A549 (cell line): ENCODE data around the gene POLD4. TPM values are rescaled to one million over a fixed set of nuclear protein-coding genes. Genes with fewer than 3 reads are reported as not detected.

Source experiments
- ATAC-seq, 2 experiments: fragments of 200-7000 bp in 1 of 2; fragments of >200 bp in 1 of 2; cut with Nextera tagmentation in 1 of 2; cut with Tn5 transposase in 1 of 2; 3 replicates each; pipeline versions ENCODE4 v1.8.0 to v1.9.1; 2018 to 2020; ENCODE audit warnings: mild to moderate bottlenecking in 1 of 2, moderate library complexity in 1 of 2
- CTCF ChIA-PET: fragments of 300-600 bp; sonication (Branson Sonifier 250); formaldehyde crosslinking; extraction: SDS; loops from one replicate; lab custom pipeline; 2021; ENCODE audit warnings: antibody characterized with exemption, inconsistent platforms; lab: Yijun Ruan, JAX
- POLR2A ChIA-PET: fragments of 350-600 bp; formaldehyde crosslinking; extraction: SDS; loops from one replicate; lab custom pipeline; 2021; ENCODE audit warnings: antibody characterized with exemption, inconsistent platforms; lab: Yijun Ruan, JAX
- DNase-seq, 2 experiments: peaks; one replicate each; pipeline versions ENCODE4 v3.0.0 to v3.0.0-alpha.2; 2011 to 2016; ENCODE audit warnings: low read depth in 1 of 2, low spot score in 1 of 2
- FAIRE-seq: peaks from 2 replicates; lab custom pipeline; 2011; peaks lifted over from hg19 to GRCh38; lab: Jason Lieb, UNC
- H3K27ac ChIP-seq, 2 experiments: fragments of >200 bp; sonication (Bioruptor Twin); formaldehyde crosslinking; 3 replicates each; pipeline ENCODE4 v1.5.1; 2016 to 2017
- H3K4me1 ChIP-seq: fragments of >200 bp; sonication (Bioruptor Twin); formaldehyde crosslinking; 3 replicates; pipeline ENCODE4 v1.6.1; 2016
- H3K4me2 ChIP-seq: fragments of >200 bp; sonication (Bioruptor Twin); formaldehyde crosslinking; 3 replicates; pipeline ENCODE4 v1.6.1; 2016
- H3K4me3 ChIP-seq: fragments of >200 bp; sonication (Bioruptor Twin); formaldehyde crosslinking; 3 replicates; pipeline ENCODE4 v1.5.1; 2016
- H3K9me3 ChIP-seq: fragments of >200 bp; sonication (Bioruptor Twin); formaldehyde crosslinking; 3 replicates; pipeline ENCODE4 v1.6.1; 2016
- CHD4 ChIP-seq: fragments of 200-600 bp; sonication (generic); IDR thresholded peaks from 2 replicates; pipeline ENCODE4 v1.6.1; 2016; ENCODE audit warnings: antibody characterized with exemption, mild to moderate bottlenecking, borderline replicate concordance
- CTCF ChIP-seq: fragments of >200 bp; sonication (Bioruptor Twin); formaldehyde crosslinking; IDR thresholded peaks from 3 replicates; pipeline ENCODE4 v1.5.1; 2016
- HEYL ChIP-seq: fragments of 250-450 bp; sonication (Bioruptor Pico); IDR thresholded peaks from 2 replicates; pipeline ENCODE4 v1.8.0; 2021; ENCODE audit warnings: mild to moderate bottlenecking, moderate library complexity
- HMGXB4 ChIP-seq: fragments of 250-450 bp; sonication (Bioruptor Pico); IDR thresholded peaks from 2 replicates; pipeline ENCODE4 v1.5.0; 2021; ENCODE audit warnings: mild to moderate bottlenecking, moderate library complexity, borderline replicate concordance
- JUN ChIP-seq, 2 experiments: fragments of >200 bp; sonication (Bioruptor Twin); formaldehyde crosslinking; IDR thresholded peaks; 2 replicates in 1 of 2; 3 replicates in 1 of 2; pipeline ENCODE4 v1.6.1; 2016 to 2017
- KDM1A ChIP-seq: fragments of 200-600 bp; sonication (generic); IDR thresholded peaks from 2 replicates; pipeline ENCODE4 v1.6.1; 2016; ENCODE audit warnings: low read depth, mild to moderate bottlenecking
- KDM5A ChIP-seq: fragments of 200-600 bp; sonication (generic); IDR thresholded peaks from 2 replicates; pipeline ENCODE4 v1.6.1; 2016; ENCODE audit warnings: antibody characterized with exemption, mild to moderate bottlenecking
- MAZ ChIP-seq: fragments of 150-350 bp; IDR thresholded peaks from 2 replicates; pipeline ENCODE4 v1.6.1; 2014; ENCODE audit warnings: antibody characterized with exemption, low read depth, low read length, borderline replicate concordance
- PBX3 ChIP-seq: IDR thresholded peaks from 2 replicates; pipeline ENCODE4 v1.6.1; 2012
- PHF8 ChIP-seq: fragments of 200-600 bp; sonication (generic); IDR thresholded peaks from 2 replicates; pipeline ENCODE4 v1.6.1; 2016; ENCODE audit warnings: low read depth, mild to moderate bottlenecking, antibody characterized with exemption, moderate library complexity, borderline replicate concordance
- POLR2A ChIP-seq: IDR thresholded peaks from 2 replicates; pipeline ENCODE4 v1.6.1; 2012; ENCODE audit warnings: mild to moderate bottlenecking, low read length
- RNF2 ChIP-seq: fragments of 200-600 bp; sonication (generic); IDR thresholded peaks from 2 replicates; pipeline ENCODE4 v1.6.1; 2016; ENCODE audit warnings: low read depth, mild to moderate bottlenecking, antibody characterized with exemption, moderate library complexity, borderline replicate concordance
- SMC3 ChIP-seq: fragments of >200 bp; sonication (Bioruptor Twin); formaldehyde crosslinking; IDR thresholded peaks from 3 replicates; pipeline ENCODE4 v1.6.1; 2018; ENCODE audit warnings: inconsistent platforms
- SREBF2 ChIP-seq: fragments of 450-650 bp; IDR thresholded peaks from 2 replicates; pipeline ENCODE4 v1.6.1; 2014; ENCODE audit warnings: mild to moderate bottlenecking, moderate library complexity
- USF2 ChIP-seq: fragments of 450-650 bp; IDR thresholded peaks from 2 replicates; pipeline ENCODE4 v1.6.1; 2014; ENCODE audit warnings: antibody characterized with exemption
- ZC3H11A ChIP-seq: fragments of 450-650 bp; IDR thresholded peaks from 2 replicates; pipeline ENCODE4 v1.6.1; 2014; ENCODE audit warnings: antibody characterized with exemption, mild to moderate bottlenecking
- ZSCAN20 ChIP-seq: fragments of 250-450 bp; sonication (Bioruptor Pico); IDR thresholded peaks from 2 replicates; pipeline ENCODE4 v1.8.0; 2022; ENCODE audit warnings: mild to moderate bottlenecking, moderate library complexity
- WGBS: methylation state at CpG from one replicate; pipeline ENCODE4 v1.1.6; 2017; ENCODE audit errors: missing lambda C conversion rate; 5-methylcytosine and 5-hydroxymethylcytosine counted together
- polyA plus RNA-seq, 4 experiments: library from polyadenylated mRNA; depleted of rRNA in 3 of 4; stranded (reverse); fragments of >200 nt; fragmentation: RNase III in 1 of 4; extraction: RNeasy Plus Mini Kit Qiagen cat#74134 plus additional on column Dnase treatment in 1 of 4; gene quantifications; 2 replicates in 3 of 4; 3 replicates in 1 of 4; pipeline ENCODE4 v1.2.3, GENCODE V29; 2011 to 2017
- TF ChIP-seq, protein P1 (sequence below): fragments of 150-350 bp; IDR thresholded peaks from 2 replicates; pipeline ENCODE4 v1.6.1; 2014; ENCODE audit warnings: low read depth, mild to moderate bottlenecking, low read length
- TF ChIP-seq, protein P2 (sequence below): IDR thresholded peaks from 2 replicates; pipeline ENCODE4 v1.6.1; 2012

The POLD4 gene
- polyA plus RNA-seq, 2 of the 4 experiments (the other 2 are of a cell fraction): 140 to 148 TPM

GRCh38 chr11:67303835-67304411, 49.4 kb downstream of the POLD4 start:
- POLR2A ChIA-PET: interaction anchor here (1.0 to 1.6 kb wide), 3 partner anchors 13 to 15 kb away, joined by 3 to 13 read pairs (median 8); partner anchors contain the start of gene ANKRD13D
- peak; percentile 22 to 40; a peak in 5 of 6 replicates for ATAC-seq
- H3K27ac ChIP-seq: peak overlapping the region; percentile 93 to 94
- TF ChIP-seq PHF8 (peak; percentile 14; the same call in 1 of the 2 replicates), ZSCAN20 (no peak), KDM5A (no peak), RNF2 (no peak), HMGXB4 (no peak), MAZ (no peak)
- no peaks in the 10 kb centered on the region for H3K9me3 ChIP-seq
- peak overlapping the region; percentile 93 for H3K4me3 ChIP-seq
- no peak for FAIRE-seq
- H3K4me2 ChIP-seq: peak overlapping the region; percentile 94
- H3K4me1 ChIP-seq: peaks cover 22% of the 10 kb centered on the region; the same call in 2 of the 3 replicates
- CTCF ChIA-PET: interaction anchor here (0.6 to 7.1 kb wide), 11 partner anchors 10 to 252 kb away, joined by 3 to 42 read pairs (median 6); no protein-coding TSS in a partner anchor
- 1% methylated on average over 28 of the region's 43 CpGs for WGBS
- DNase-seq: no peak

DNA sequence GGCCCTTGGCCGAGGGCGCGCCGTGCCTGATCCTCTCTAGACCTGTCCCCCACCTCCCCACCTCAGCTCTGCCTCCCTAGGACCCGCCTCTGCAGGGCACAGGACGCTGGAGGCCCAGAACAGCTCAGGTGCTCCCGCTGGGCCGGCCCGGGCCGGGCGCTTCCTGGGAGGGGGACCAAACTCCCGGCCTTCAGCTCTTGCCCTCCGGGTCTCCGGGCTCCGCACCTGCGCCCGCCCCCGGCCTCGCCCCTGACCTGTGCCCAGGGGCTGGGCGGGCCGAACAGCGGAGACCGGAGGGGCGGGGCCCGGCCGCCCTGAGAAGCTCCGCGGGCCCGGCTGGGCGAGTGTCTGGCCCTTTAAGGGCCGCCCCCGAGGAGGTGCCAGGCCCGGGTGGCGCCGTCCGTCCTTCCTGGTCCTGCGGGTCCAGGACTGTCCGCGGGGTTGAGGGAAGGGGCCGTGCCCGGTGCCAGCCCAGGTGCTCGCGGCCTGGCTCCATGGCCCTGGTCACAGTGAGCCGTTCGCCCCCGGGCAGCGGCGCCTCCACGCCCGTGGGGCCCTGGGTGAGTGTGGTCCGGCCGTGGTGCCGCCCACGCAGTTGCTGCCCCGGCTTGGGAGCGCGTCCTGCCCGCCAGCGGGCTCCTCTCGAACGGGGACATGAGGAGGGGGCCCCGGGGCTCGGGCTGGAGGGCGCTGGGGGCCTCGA, 50.1 kb downstream of the POLD4 start, which contains the start of gene SSH3:
TSS of gene SSH3 (plus strand) at position 399 of the 703 bp plus-strand sequence. CDS start at position 495, 96 bp downstream.
- ATAC-seq (peak; percentile 85 to 91), DNase-seq (peak; percentile 71 to 74), FAIRE-seq (no peak)
- POLR2A ChIA-PET: interaction anchor here (0.9 to 1.6 kb wide), 4 partner anchors 8 to 15 kb away, joined by 3 to 13 read pairs (median 6); partner anchors contain the start of gene ANKRD13D
- 0% methylated on average over 8 of the region's 65 CpGs for WGBS
- H3K4me1 ChIP-seq: peaks cover 22% of the 10 kb centered on the region; the same call in 2 of the 3 replicates
- H3K9me3 ChIP-seq: no peaks in the 10 kb centered on the region
- H3K27ac ChIP-seq: peak within 1 kb of the TSS; percentile 93 to 94
- peak within 1 kb of the TSS; percentile 94 for H3K4me2 ChIP-seq
- peak within 1 kb of the TSS; percentile 93 for H3K4me3 ChIP-seq
- TF ChIP-seq PHF8 (peak; percentile 72), HMGXB4 (no peak), JUN (IDR thresholded peaks at IDR 0.05) (peak in 1 of 2 experiments; percentile 76; a peak in 2 of 5 replicates), CHD4 (no peak), ZSCAN20 (no peak), SREBF2 (no peak), KDM1A (no peak), USF2 (no peak), PBX3 (no peak), HEYL (CRISPR knock-in tag) (no peak), CTCF (no peak), SMC3 (no peak), ZC3H11A (no peak), POLR2A (peak; percentile 65)
- TF ChIP-seq, protein P1, sequence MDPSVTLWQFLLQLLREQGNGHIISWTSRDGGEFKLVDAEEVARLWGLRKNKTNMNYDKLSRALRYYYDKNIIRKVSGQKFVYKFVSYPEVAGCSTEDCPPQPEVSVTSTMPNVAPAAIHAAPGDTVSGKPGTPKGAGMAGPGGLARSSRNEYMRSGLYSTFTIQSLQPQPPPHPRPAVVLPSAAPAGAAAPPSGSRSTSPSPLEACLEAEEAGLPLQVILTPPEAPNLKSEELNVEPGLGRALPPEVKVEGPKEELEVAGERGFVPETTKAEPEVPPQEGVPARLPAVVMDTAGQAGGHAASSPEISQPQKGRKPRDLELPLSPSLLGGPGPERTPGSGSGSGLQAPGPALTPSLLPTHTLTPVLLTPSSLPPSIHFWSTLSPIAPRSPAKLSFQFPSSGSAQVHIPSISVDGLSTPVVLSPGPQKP: no peak
- TF ChIP-seq, protein P2, sequence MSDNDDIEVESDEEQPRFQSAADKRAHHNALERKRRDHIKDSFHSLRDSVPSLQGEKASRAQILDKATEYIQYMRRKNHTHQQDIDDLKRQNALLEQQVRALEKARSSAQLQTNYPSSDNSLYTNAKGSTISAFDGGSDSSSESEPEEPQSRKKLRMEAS: peak; percentile 29; the same call in 1 of the 2 replicates
- CTCF ChIA-PET: interaction anchor here (0.6 to 7.1 kb wide), 13 partner anchors 13 to 208 kb away, joined by 3 to 42 read pairs (median 5); partner anchors contain the start of gene ANKRD13D
